Endothelial cell of umbilical vein (primary cell): ENCODE data around the gene SIGMAR1. TPM values are rescaled to one million over a fixed set of nuclear protein-coding genes. Genes with fewer than 3 reads are reported as not detected.

Experiments
- BruUV-seq: library from RNA; stranded (reverse); fragments of 400-500 nt; replicated peaks from 2 replicates; lab custom pipeline; 2021; lab: Mats Ljungman, UMichigan
- CTCF ChIA-PET: fragments of 300-600, 350-600 bp; sonication (Branson Sonifier 250); formaldehyde crosslinking; loops from one replicate; lab custom pipeline; 2021; ENCODE audit warnings: antibody characterized with exemption, inconsistent platforms; lab: Charles Lee
- POLR2A ChIA-PET: fragments of 300-600, 350-600 bp; sonication (Branson Sonifier 250); formaldehyde crosslinking; loops from one replicate; lab custom pipeline; 2021; ENCODE audit warnings: antibody characterized with exemption, inconsistent platforms; lab: Charles Lee
- DNase-seq: peaks from one replicate; pipeline ENCODE4 v3.0.0-alpha.2; 2011; ENCODE audit warnings: low read depth, low spot score
- FAIRE-seq: peaks from 2 replicates; lab custom pipeline; 2011; peaks lifted over from hg19 to GRCh38; lab: Jason Lieb, UNC
- H2AFZ ChIP-seq: 2 replicates; pipeline ENCODE4 v1.6.0; 2012; ENCODE audit warnings: low read depth, low read length, control low read depth, inconsistent platforms
- H3K27ac ChIP-seq: 2 replicates; pipeline ENCODE4 v1.5.1; 2011; ENCODE audit warnings: low read depth, mild to moderate bottlenecking, control low read depth, low read length, moderate library complexity; ENCODE audit not compliant: insufficient read depth
- H3K27me3 ChIP-seq, 2 experiments: 2 replicates each; pipeline versions ENCODE4 v1.6.0 to v1.6.1; 2011; ENCODE audit warnings: low read length in 2 of 2, mixed read lengths in 1 of 2; ENCODE audit not compliant: control insufficient read depth in 2 of 2, insufficient read depth in 2 of 2
- H3K36me3 ChIP-seq, 2 experiments: 2 replicates in 1 of 2; 3 replicates in 1 of 2; pipeline ENCODE4 v1.5.1; 2011; ENCODE audit warnings: low read length in 2 of 2, mild to moderate bottlenecking in 1 of 2, moderate library complexity in 1 of 2; ENCODE audit not compliant: control insufficient read depth in 2 of 2, insufficient read depth in 2 of 2; ENCODE audit errors: extremely low read depth in 1 of 2
- H3K4me1 ChIP-seq: 3 replicates; pipeline ENCODE4 v1.5.1; 2011; ENCODE audit warnings: mild to moderate bottlenecking, low read length; ENCODE audit not compliant: control insufficient read depth, insufficient read depth; ENCODE audit errors: extremely low read depth
- H3K4me2 ChIP-seq: 2 replicates; pipeline ENCODE4 v1.6.1; 2011; ENCODE audit warnings: low read length, control low read depth, mixed read lengths; ENCODE audit not compliant: insufficient read depth
- H3K4me3 ChIP-seq, 3 experiments: fragments of 200-600 bp in 1 of 3; sonication (generic), shearing (Covaris generic) in 1 of 3; replicated peaks in 1 of 3; 2 replicates each; pipeline ENCODE4 v1.5.1; 2011 to 2016; ENCODE audit warnings: control low read depth in 3 of 3, low read length in 3 of 3, mild to moderate bottlenecking in 2 of 3, inconsistent platforms in 1 of 3, low read depth in 1 of 3, moderate library complexity in 1 of 3; ENCODE audit not compliant: insufficient read depth in 1 of 3
- H3K79me2 ChIP-seq: 2 replicates; pipeline ENCODE4 v1.6.0; 2012; ENCODE audit warnings: low read length, inconsistent platforms; ENCODE audit not compliant: control insufficient read depth, insufficient read depth
- H3K9ac ChIP-seq: replicated peaks from 2 replicates; pipeline ENCODE3; 2011; ENCODE audit warnings: low read length, control low read depth; ENCODE audit not compliant: insufficient read depth; ENCODE audit errors: extremely low read depth
- H3K9me1 ChIP-seq: replicated peaks from 3 replicates; pipeline ENCODE4 v1.6.0; 2011; ENCODE audit warnings: mild to moderate bottlenecking, low read length; ENCODE audit not compliant: control insufficient read depth, insufficient read depth; ENCODE audit errors: extremely low read depth
- H3K9me3 ChIP-seq: replicated peaks from 2 replicates; pipeline ENCODE4 v1.5.1; 2012; ENCODE audit warnings: low read length, inconsistent platforms; ENCODE audit not compliant: control insufficient read depth, insufficient read depth
- H4K20me1 ChIP-seq: replicated peaks from 2 replicates; pipeline ENCODE3; 2011; ENCODE audit warnings: mild to moderate bottlenecking, low read length; ENCODE audit not compliant: control insufficient read depth, insufficient read depth; ENCODE audit errors: extremely low read depth
- CTCF ChIP-seq, 2 donors: IDR thresholded peaks; 1 replicate in 1 of 2; 2 replicates in 1 of 2; pipeline ENCODE4 v1.5.1; 2011; ENCODE audit warnings: low read length in 2 of 2, mild to moderate bottlenecking in 2 of 2, moderate library complexity in 2 of 2, control low read depth in 1 of 2, inconsistent platforms in 1 of 2, low read depth in 1 of 2; ENCODE audit not compliant: insufficient read depth in 1 of 2; ENCODE audit errors: extremely low read depth in 1 of 2
- EZH2 ChIP-seq: IDR thresholded peaks from 2 replicates; pipeline ENCODE4 v1.6.1; 2012; ENCODE audit warnings: borderline replicate concordance, low read depth, mild to moderate bottlenecking, moderate library complexity, low read length, inconsistent platforms; ENCODE audit not compliant: severe bottlenecking
- MAX ChIP-seq: IDR thresholded peaks from 2 replicates; pipeline ENCODE4 v1.6.1; 2011; ENCODE audit not compliant: insufficient read depth, insufficient read length
- MYC ChIP-seq: IDR thresholded peaks from one replicate; pipeline ENCODE4 v1.6.1; 2011; ENCODE audit warnings: mild to moderate bottlenecking, low read depth, low read length
- dilution Hi-C: fragments of 300-500 bp; cut with MboI; formaldehyde crosslinking; loops from one replicate; pipeline ENCODE4 v1.15.0; 2019; ENCODE audit warnings: low sequenced_read_pairs; ENCODE audit not compliant: extremely low pct_ligation_motif_present
- intact Hi-C: fragments of 100-400 bp; cut with micrococcal nuclease; formaldehyde crosslinking; loops from one replicate; pipeline ENCODE4 v1.10.0; 2022
- polyA plus RNA-seq, 4 experiments: library from polyadenylated mRNA; depleted of rRNA in 3 of 4; stranded (reverse) in 3 of 4; unstranded in 1 of 4; fragments of >200 nt; gene quantifications; 2 replicates each; pipeline versions ENCODE4 v1.2.1 to v1.2.3, GENCODE V29; 2011 to 2012; ENCODE audit warnings: missing spikeins in 1 of 4
- total RNA-seq: library from RNA; stranded (reverse); gene quantifications from 2 replicates; pipeline ENCODE4 v1.2.3, GENCODE V29; 2021

SIGMAR1 gene
- total and polyA plus RNA-seq, 2 donors (not counting 3 experiments of a cell fraction or from before 2014, with no cell fraction given) = 78.4 to 81.2 TPM

- DNase-seq (no peak), FAIRE-seq (no peak)
- intact Hi-C loops (no loop called here), dilution Hi-C loops (no loop called here)
- no peak overlapping the region for H3K4me3 ChIP-seq
- peaks cover 0 to 16% of the 10 kb centered on the region in 2 experiments for H3K27me3 ChIP-seq
- CTCF ChIA-PET = interaction anchor here (1.1 to 5.8 kb wide), 7 partner anchors 9 to 199 kb away, joined by 4 to 104 read pairs (median 40); no protein-coding TSS in a partner anchor
- no peaks in the 10 kb centered on the region for H3K4me1 ChIP-seq
- no TSS peak for BruUV-seq
- no peaks in the 10 kb centered on the region for H4K20me1 ChIP-seq
- H3K9me1 ChIP-seq = no peaks in the 10 kb centered on the region
- no peak overlapping the region for H3K4me2 ChIP-seq
- H3K36me3 ChIP-seq = no peaks in the 10 kb centered on the region
- TF ChIP-seq EZH2 (no peak), CTCF (IDR thresholded peaks at IDR 0.05; ENCODE audit: extremely low read depth in 1 of 2, insufficient read depth in 1 of 2, low read depth in 1 of 2, low read length in 2 of 2) (no peak), MYC (no peak), MAX (no peak)
- POLR2A ChIA-PET = no interaction called here
- no peak overlapping the region for H3K27ac ChIP-seq
- no peak overlapping the region for H2AFZ ChIP-seq
- H3K9me3 ChIP-seq = no peaks in the 10 kb centered on the region
- no peaks in the 10 kb centered on the region for H3K79me2 ChIP-seq
- no peak overlapping the region for H3K9ac ChIP-seq
Measured at GRCh38 chr9:34601937-34602573, 35.5 kb downstream of the SIGMAR1 start.
